Measurements from ENCODE around the gene OR56A4. TPM values are rescaled to one million over a fixed set of nuclear protein-coding genes. Genes with fewer than 3 reads are reported as not detected.

The OR56A4 gene
- total RNA-seq, 1 donor from 2014 or later: 0.07 TPM

DNA sequence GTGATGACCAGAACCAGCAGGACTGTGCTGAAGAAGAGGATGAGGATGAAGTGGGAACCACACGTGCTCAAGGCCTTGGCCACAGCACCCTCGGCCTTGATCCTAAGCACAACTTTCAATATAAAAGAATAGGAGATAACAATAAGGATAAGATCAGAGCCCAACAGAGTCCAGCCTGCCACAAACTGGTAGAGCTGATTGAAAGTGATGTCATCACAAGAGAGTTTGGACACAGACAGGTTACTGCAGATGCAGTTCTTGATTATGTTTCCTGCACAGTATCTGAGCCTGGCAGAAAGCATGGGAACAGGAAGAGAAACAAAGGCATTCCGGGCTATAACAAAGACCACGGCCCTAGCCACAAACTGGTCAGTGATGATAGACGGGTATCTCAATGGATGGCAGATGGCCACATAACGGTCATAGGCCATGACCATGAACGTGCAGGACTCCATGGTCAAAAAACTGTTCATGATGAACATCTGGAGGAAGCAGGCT lies 4.5 kb downstream of the OR56A4 start:
- DNase-seq (ENCODE audit: extremely low spot score, unreplicated experiment): no peak
- H3K27me3 Mint-ChIP-seq: peaks cover 14% of the 10 kb centered on the region
- TF ChIP-seq CTCF (conservative IDR thresholded peaks at IDR 0.05): no peak
- no peak overlapping the region for H3K4me3 Mint-ChIP-seq
- no peaks in the 10 kb centered on the region for H3K36me3 Mint-ChIP-seq
- H3K4me1 Mint-ChIP-seq (ENCODE audit: unreplicated experiment): no peaks in the 10 kb centered on the region
- no peak overlapping the region for H3K27ac Mint-ChIP-seq
- H3K9me3 Mint-ChIP-seq: peaks cover 5% of the 10 kb centered on the region

DNA sequence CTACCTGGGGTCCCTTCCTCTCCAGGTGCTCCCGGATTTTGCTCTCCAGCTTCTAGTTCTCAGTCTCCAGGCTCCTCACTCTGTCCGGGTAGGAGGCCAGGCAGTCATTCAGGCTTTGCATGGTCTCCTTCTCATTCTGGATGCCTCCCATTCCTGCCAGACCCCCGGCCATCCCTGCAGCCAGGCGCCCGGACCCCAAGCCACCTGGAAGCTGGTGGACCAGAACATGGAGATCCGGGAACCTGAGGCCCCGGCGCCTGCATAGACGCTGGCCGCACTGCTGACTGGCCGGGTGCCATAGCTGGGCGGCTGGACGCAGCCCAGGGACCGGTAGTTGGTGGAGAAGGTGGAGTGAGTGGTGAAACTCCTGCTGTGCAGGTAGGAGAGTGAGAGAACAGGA lies 12.0 kb downstream of the OR56A4 start:
- peaks cover 4% of the 10 kb centered on the region for H3K9me3 Mint-ChIP-seq
- no peak for TF ChIP-seq CTCF (conservative IDR thresholded peaks at IDR 0.05)
- H3K4me3 Mint-ChIP-seq: no peak overlapping the region
- DNase-seq (ENCODE audit: extremely low spot score, unreplicated experiment): no peak
- H3K36me3 Mint-ChIP-seq: no peaks in the 10 kb centered on the region
- no peaks in the 10 kb centered on the region for H3K4me1 Mint-ChIP-seq (ENCODE audit: unreplicated experiment)
- peaks cover 16% of the 10 kb centered on the region for H3K27me3 Mint-ChIP-seq
- H3K27ac Mint-ChIP-seq: no peak overlapping the region

DNA sequence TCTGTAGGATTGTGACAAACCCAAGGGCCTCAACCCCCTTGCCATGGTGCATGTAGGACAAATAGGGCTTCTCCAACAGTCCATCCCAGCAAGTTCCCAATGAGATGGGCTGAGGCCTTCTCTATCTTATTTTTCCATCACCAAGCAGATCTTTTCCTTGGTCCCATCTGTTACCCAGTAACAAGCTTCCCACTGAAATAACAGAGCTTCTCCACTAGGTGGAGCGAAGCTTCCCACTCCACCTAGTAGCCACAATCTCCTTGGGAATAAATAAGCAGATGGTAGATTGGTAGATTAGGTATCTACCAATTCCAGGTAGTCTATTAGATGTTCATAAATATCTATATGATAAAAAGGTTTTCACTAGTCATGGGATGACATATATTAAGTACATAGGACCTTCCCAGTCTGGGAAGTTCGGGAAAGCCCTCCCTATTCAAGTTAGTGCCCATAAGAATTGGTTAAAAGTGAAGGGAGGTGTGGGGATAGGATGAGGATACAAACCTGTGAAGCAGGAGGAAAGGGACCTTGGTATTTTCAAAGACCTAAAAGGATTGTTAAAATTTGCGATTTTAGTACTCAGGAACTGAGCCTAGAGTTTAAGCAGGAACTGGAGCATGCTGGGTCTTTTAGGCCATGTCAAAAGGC lies 14.0 kb downstream of the OR56A4 start:
- no peak for DNase-seq (ENCODE audit: extremely low spot score, unreplicated experiment)
- TF ChIP-seq CTCF (conservative IDR thresholded peaks at IDR 0.05): peak; percentile 75
- Mint-ChIP-seq H3K4me1 (ENCODE audit: unreplicated experiment) (no peaks in the 10 kb centered on the region), H3K4me3 (no peak overlapping the region), H3K9me3 (no peaks in the 10 kb centered on the region), H3K27ac (no peak overlapping the region), H3K27me3 (peaks cover 18% of the 10 kb centered on the region), H3K36me3 (no peaks in the 10 kb centered on the region)

- H3K27me3 Mint-ChIP-seq: peaks cover 22% of the 10 kb centered on the region
These were observed 14.6 kb downstream of the OR56A4 start for GRCh38 chr11:5992150-5992549.

GRCh38 chr11:5989203-5989602 lies 17.5 kb downstream of the OR56A4 start:
- Mint-ChIP-seq H3K4me3 (no peak overlapping the region), H3K27me3 (peaks cover 16% of the 10 kb centered on the region), H3K4me1 (ENCODE audit: unreplicated experiment) (no peaks in the 10 kb centered on the region), H3K9me3 (no peaks in the 10 kb centered on the region), H3K36me3 (no peaks in the 10 kb centered on the region), H3K27ac (no peak overlapping the region)
- DNase-seq (ENCODE audit: extremely low spot score, unreplicated experiment): no peak
- TF ChIP-seq CTCF (conservative IDR thresholded peaks at IDR 0.05): no peak

More at GRCh38 chr11:5992150-5992549, 14.6 kb downstream of the OR56A4 start:
- Mint-ChIP-seq H3K36me3 (no peaks in the 10 kb centered on the region), H3K4me3 (no peak overlapping the region), H3K27ac (no peak overlapping the region), H3K4me1 (ENCODE audit: unreplicated experiment) (no peaks in the 10 kb centered on the region), H3K9me3 (no peaks in the 10 kb centered on the region)
- no peak for DNase-seq (ENCODE audit: extremely low spot score, unreplicated experiment)
- TF ChIP-seq CTCF (conservative IDR thresholded peaks at IDR 0.05): no peak

Data from type B pancreatic cell (in vitro differentiated cells).